ENCODE results near the gene MIR17HG. TPM values are rescaled to one million over a fixed set of nuclear protein-coding genes. Genes with fewer than 3 reads are reported as not detected.

The MIR17HG gene
- total RNA-seq, 6 experiments from 2014 or later = 0.40 to 1.1 (median 0.90) TPM

GRCh38 chr13:91305652-91306051 lies 41.8 kb upstream of the MIR17HG start:
- no peaks in the 10 kb centered on the region for H3K36me3 Mint-ChIP-seq (ENCODE audit: low read depth)
- H3K4me1 Mint-ChIP-seq (ENCODE audit: low read depth) = no peaks in the 10 kb centered on the region
- H3K9me3 Mint-ChIP-seq = no peaks in the 10 kb centered on the region
- DNase-seq = no peak
- TF ChIP-seq CTCF (IDR thresholded peaks at IDR 0.05) = no peak
- H3K27ac Mint-ChIP-seq = no peak overlapping the region
- H3K27me3 Mint-ChIP-seq (ENCODE audit: insufficient read depth) = no peaks in the 10 kb centered on the region
- no peak overlapping the region for H3K4me3 Mint-ChIP-seq

- no peaks in the 10 kb centered on the region for H3K36me3 Mint-ChIP-seq (ENCODE audit: low read depth)
- no peaks in the 10 kb centered on the region; the same call in 1 of the 2 replicates for H3K27me3 Mint-ChIP-seq (ENCODE audit: insufficient read depth)
- H3K4me3 Mint-ChIP-seq = no peak overlapping the region
- H3K27ac Mint-ChIP-seq = no peak overlapping the region
- no peaks in the 10 kb centered on the region for H3K9me3 Mint-ChIP-seq
- no peaks in the 10 kb centered on the region for H3K4me1 Mint-ChIP-seq (ENCODE audit: low read depth)
- no peak for DNase-seq
- TF ChIP-seq CTCF (IDR thresholded peaks at IDR 0.05) = no peak
Measured at GRCh38 chr13:91307887-91308286, 39.6 kb upstream of the MIR17HG start.

- no peak for TF ChIP-seq CTCF (IDR thresholded peaks at IDR 0.05)
- Mint-ChIP-seq H3K36me3 (ENCODE audit: low read depth) (no peaks in the 10 kb centered on the region), H3K27me3 (ENCODE audit: insufficient read depth) (no peaks in the 10 kb centered on the region; the same call in 1 of the 2 replicates), H3K9me3 (no peaks in the 10 kb centered on the region), H3K4me1 (ENCODE audit: low read depth) (no peaks in the 10 kb centered on the region), H3K27ac (no peak overlapping the region), H3K4me3 (no peak overlapping the region)
- DNase-seq = no peak
Measured at GRCh38 chr13:91308299-91308698, 39.2 kb upstream of the MIR17HG start.

GRCh38 chr13:91311491-91311890 lies 36.0 kb upstream of the MIR17HG start:
- H3K4me3 Mint-ChIP-seq = no peak overlapping the region
- no peaks in the 10 kb centered on the region for H3K4me1 Mint-ChIP-seq (ENCODE audit: low read depth)
- H3K9me3 Mint-ChIP-seq = no peaks in the 10 kb centered on the region
- TF ChIP-seq CTCF (IDR thresholded peaks at IDR 0.05) = no peak
- no peaks in the 10 kb centered on the region; the same call in 1 of the 2 replicates for H3K27me3 Mint-ChIP-seq (ENCODE audit: insufficient read depth)
- H3K27ac Mint-ChIP-seq = no peak overlapping the region
- DNase-seq = no peak
- no peaks in the 10 kb centered on the region for H3K36me3 Mint-ChIP-seq (ENCODE audit: low read depth)

- no peak for DNase-seq
- Mint-ChIP-seq H3K9me3 (no peaks in the 10 kb centered on the region), H3K27me3 (ENCODE audit: insufficient read depth) (no peaks in the 10 kb centered on the region; the same call in 1 of the 2 replicates), H3K36me3 (ENCODE audit: low read depth) (no peaks in the 10 kb centered on the region), H3K4me3 (no peak overlapping the region), H3K27ac (no peak overlapping the region), H3K4me1 (ENCODE audit: low read depth) (no peaks in the 10 kb centered on the region)
- no peak for TF ChIP-seq CTCF (IDR thresholded peaks at IDR 0.05)
Measured at GRCh38 chr13:91312324-91312723, 35.2 kb upstream of the MIR17HG start.

- Mint-ChIP-seq H3K36me3 (ENCODE audit: low read depth) (no peaks in the 10 kb centered on the region), H3K27me3 (ENCODE audit: insufficient read depth) (no peaks in the 10 kb centered on the region; the same call in 1 of the 2 replicates), H3K4me1 (ENCODE audit: low read depth) (no peaks in the 10 kb centered on the region), H3K27ac (no peak overlapping the region), H3K9me3 (no peaks in the 10 kb centered on the region), H3K4me3 (no peak overlapping the region)
- peak; percentile 11 for DNase-seq
- peak; percentile 64 for TF ChIP-seq CTCF (IDR thresholded peaks at IDR 0.05)
Measured at GRCh38 chr13:91313103-91313502, 34.4 kb upstream of the MIR17HG start.
